ENCODE results near the gene ZG16.
A peak's percentile ranks its signal among the peaks of the same experiment; 100 is the strongest.

ZG16 gene

DNA sequence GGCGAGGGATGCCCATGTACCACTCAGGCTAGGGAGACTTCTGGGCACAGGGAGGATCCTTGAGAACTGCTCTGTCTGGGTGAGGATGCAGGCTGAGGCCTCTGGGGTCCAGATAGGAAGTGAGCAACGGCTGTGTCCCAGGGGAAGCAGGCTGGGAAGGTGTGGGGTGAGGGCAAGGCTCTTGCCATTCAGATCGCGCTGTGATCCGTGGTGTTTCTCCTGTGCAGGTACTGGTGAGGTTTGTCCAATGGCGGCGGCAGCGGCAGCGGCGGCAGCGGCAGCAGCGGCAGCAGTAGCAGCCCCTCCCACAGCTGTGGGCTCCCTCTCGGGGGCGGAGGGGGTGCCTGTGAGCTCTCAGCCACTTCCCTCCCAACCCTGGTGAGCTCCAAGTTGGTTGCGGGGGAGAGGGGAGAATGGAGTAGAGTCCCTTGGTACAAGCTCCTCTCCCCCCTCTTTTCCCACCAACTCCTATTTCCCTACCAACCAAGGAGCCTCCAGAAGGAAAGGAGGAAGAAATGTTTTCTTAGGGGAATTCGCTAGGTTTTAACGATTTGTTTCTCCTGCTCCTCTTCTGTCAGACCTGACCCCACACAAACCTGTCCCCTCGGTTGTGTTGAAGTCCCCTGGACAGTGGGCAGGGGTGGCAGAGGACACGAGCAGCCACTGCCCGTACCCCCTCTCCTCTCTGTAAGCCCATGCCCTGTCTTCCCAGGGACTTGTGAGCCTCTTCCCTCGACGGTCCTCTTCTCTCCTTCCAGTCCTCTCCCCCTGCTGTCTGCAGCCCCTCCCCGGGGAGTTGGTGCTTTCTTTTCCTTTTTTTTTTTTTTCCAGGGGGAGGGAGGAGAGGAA is 32.0 kb downstream of the ZG16 start:
- no peak for DNase-seq (ENCODE audit: low spot score)

DNA sequence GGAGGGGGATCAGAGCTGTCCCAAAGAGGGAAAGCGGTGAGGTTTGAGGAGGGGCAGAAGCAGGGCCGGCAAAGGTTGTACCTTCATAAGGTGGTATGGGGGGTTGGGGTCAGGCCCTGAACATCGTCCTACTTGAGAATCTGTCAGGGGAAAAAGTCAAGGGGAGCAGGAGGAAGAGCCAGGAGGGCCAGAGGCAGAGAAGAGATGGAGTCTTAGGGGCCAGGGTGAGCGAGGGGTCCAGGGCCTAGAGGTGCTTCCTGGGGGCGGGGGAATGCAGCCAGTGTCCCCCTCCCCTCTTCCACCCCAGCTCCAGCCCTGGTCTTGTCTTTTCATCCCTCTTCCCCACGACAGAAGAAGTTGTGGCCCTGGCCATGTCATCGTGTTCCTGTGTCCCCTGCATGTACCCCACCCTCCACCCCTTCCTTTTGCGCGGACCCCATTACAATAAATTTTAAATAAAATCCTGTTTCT is 32.7 kb downstream of the ZG16 start:
- no peak for DNase-seq (ENCODE audit: low spot score)

DNA sequence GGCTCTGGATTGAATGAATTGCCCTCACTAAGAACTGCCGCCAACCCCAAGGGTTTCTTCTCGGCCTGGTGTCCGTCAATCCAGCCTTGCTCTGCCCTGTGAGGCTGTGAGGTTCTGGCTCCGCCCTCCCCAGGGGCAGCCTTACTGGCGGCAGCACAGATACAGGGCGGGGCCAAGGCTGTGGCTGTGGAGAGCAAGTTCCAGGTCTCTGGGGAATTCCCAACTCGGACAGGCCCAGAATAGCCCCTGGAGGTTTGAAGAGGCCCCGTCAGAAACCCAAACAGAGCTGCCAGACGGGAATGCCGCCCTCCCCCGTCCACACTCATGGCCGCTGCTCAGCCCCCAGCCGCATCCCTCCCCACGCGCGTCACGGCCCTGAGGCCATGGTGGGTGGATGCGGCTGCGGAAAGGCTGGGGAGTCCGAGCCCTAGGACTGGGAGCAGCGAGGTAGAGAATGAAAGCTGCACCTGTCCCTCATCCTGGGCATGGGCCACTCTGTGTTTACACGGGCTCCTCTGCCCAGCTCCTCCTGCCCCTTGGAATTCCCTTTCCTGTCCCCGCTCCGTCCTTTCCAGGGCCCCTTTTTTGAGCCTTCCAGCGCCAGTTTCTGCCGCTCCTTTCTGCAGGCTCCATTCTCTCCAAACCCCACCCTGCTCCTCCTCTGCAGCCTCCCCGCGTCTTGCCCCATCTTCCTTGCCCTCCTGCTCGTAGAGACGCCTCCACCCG is 33.3 kb downstream of the ZG16 start:
- DNase-seq (ENCODE audit: low spot score) = peak; percentile 95

DNA sequence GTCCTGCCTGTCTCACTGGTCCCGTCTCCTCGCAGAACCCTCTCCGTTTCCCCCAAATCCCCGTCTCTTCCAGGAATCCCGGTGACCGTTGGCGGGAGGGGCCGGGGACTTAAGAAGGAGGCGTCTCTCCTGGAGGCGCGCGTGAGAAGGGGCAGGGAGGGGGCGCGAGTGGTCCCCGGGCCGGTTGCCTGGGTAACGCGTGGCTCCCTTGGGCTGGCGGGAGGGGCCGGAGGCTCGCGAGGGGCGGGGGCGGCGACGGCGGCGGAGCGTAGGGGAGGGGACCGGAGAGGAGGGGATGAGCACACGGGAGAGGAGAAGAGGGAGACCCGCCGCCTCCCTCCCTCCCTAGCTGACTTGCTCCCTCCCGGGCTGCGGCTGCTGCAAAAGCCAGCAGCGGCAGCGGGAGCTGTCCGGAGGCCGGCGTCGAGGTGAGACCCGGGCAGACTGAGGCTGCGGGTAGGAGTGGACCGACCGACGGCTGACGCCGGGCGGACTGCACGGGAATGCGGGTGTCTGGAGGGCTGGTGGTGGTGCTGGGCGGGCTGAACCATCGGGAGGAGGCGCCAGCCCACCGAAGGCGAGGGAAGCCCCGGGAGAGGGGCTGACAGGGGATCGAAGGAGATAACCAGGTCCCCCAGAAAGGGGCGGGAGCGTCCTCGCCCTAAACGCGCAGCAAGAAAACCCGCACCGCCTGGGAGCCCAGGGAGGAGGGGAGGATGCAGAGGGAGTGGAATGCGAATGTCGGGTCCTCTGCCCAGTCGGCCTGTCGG is 34.0 kb downstream of the ZG16 start, which contains the start of gene PRRT2:
Gene PRRT2, plus strand, starts transcription at position 298 of the 770 bp plus-strand sequence. CDS start 862 bp downstream, outside the sequence.
- no peak for DNase-seq (ENCODE audit: low spot score)

DNA sequence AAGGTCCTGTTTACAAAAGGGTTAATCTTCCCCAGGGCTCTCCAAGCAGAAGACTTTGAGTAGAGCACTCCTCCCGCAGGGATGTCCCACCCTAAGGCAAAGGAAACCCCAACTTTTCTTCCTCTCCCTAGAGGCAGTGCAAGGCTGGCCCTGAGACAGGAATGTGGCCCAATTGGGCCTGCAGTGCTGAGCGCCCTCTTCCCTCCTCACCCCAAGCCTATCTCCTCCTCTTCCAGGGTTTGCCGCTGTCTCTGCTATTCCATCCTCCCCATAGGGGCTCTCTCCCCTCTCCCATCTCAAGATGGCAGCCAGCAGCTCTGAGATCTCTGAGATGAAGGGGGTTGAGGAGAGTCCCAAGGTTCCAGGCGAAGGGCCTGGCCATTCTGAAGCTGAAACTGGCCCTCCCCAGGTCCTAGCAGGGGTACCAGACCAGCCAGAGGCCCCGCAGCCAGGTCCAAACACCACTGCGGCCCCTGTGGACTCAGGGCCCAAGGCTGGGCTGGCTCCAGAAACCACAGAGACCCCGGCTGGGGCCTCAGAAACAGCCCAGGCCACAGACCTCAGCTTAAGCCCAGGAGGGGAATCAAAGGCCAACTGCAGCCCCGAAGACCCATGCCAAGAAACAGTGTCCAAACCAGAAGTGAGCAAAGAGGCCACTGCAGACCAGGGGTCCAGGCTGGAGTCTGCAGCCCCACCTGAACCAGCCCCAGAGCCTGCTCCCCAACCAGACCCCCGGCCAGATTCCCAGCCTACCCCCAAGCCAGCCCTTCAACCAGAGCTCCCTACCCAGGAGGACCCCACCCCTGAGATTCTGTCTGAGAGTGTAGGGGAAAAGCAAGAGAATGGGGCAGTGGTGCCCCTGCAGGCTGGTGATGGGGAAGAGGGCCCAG is 34.9 kb downstream of the ZG16 start:
- DNase-seq (ENCODE audit: low spot score) = no peak

DNA sequence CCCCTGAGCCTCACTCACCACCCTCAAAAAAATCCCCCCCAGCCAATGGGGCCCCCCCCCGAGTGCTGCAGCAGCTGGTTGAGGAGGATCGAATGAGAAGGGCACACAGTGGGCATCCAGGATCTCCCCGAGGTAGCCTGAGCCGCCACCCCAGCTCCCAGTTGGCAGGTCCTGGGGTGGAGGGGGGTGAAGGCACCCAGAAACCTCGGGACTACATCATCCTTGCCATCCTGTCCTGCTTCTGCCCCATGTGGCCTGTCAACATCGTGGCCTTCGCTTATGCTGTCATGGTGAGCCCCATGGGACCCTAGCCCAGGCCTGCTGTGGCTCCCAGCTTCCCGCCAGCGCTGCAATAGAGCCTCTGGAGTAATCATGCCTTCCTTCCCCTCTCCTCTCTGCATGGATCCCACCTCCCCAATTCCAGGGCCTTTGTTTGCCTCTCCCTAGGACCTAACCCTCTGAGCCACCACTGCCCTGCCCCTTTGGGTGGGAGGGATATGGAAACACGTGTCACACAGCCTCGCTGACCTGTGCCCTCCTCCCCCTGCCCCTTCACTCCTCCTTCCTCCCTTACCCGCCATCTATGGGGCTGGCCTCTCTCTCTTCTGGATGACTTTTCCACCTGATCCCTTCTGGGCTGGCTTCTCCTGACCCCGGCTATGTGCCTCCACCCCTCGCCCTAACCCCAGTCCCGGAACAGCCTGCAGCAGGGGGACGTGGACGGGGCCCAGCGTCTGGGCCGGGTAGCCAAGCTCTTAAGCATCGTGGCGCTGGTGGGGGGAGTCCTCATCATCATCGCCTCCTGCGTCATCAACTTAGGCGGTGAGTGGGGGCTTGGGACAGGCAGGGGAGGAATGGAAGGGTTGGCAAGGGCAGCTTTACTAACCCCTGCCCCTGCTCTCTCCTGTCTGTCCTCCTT is 35.8 kb downstream of the ZG16 start:
- no peak for DNase-seq (ENCODE audit: low spot score)

DNA sequence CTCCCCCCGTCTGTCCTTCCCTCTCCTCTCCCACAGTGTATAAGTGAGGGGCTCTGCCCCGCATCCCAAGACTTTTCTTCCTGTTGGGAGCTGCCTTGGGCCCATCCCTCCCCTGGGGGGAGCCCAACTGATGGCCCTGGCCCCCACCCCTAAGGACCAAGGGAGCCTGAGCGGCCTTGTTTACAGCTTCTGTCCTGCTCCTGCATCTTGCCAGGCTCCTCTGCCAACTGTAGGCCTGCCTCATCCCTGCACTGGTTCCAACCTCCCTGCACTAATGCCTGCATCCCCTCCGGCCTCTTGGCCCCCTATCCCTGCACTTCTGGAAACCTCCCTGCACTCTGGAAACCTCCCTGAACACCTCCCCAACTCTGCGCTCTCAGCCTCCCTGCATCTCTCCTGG is 36.5 kb downstream of the ZG16 start:
- DNase-seq (ENCODE audit: low spot score) = no peak

DNA sequence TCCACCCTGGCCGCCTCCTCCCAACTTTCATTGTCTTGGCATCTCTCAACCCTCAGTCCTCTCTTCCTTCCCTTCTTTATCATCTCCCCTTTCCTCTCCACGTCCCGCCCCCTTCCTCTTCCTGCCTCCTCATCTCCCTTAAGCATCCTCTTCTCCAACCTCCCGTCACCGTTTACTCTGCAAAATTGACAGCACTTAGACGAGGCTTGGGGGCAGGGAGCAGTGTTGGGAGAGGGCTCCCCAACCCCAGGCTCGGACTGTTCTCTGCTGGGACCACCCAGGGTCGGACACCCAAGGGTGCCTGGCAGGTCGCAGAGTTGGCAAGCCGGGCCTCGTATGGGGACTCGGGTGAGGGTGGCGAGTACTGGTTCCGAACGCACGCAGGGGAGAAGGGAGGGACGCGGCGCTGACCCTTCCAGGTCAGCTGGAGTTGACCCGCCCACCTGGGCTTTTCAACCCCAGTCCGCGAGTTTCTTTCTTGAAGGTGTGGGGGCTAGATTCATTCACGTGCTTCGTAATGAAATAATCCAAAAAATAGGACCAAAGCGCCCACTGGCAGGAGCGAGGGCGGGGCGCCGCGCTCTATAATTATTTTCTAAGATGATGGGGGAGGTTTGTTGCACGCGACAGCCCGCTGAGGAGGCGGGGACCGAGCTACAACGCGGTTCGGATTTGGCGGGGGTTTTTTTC is 37.1 kb downstream of the ZG16 start:
- no peak for DNase-seq (ENCODE audit: low spot score)

DNA sequence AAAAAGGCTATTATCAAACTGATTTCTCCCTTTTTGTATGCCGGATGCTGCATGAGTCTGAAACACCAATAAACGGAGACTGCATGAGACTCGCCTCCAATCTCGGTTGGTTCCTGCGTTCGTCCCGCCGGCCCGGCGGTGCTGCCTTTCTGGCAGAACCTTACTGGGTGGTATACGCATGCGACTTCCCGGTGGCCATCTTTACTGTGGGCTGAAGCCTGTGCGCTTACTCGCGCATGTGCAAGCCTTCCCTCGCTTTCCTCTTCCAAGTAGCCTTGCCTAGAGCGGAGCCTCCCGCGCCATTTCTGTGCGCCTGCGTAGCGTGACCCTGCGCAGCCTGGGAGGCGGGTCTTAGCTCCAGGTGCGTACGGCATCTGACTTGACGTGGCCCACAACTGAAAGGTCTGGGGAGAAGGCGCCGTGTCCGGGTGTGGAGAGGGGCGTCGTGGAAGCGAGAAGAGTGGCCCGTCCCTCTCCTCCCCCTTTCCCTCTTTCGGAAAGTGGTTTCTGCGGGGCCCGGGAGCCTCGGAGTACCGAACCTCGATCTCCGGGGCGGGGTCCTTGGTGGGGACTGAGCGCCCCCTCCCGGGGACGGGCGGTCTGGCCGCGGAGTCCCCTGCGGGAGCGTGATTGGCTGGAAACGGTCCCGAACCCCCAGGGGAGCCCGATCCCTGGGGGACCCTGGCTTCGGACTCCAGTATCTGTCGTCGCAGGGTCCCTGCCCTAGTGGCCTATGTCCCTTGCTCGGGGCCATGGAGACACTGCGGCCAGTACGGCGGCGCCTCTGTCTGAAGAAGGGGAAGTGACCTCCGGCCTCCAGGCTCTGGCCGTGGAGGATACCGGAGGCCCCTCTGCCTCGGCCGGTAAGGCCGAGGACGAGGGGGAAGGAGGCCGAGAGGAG is 38.0 kb downstream of the ZG16 start, which contains the start of gene PAGR1:
Gene PAGR1, plus strand, starts transcription at position 360 of the 901 bp plus-strand sequence. Its CDS starts 374 bp downstream, at position 734.
- DNase-seq (ENCODE audit: low spot score) = peak; percentile 94

DNA sequence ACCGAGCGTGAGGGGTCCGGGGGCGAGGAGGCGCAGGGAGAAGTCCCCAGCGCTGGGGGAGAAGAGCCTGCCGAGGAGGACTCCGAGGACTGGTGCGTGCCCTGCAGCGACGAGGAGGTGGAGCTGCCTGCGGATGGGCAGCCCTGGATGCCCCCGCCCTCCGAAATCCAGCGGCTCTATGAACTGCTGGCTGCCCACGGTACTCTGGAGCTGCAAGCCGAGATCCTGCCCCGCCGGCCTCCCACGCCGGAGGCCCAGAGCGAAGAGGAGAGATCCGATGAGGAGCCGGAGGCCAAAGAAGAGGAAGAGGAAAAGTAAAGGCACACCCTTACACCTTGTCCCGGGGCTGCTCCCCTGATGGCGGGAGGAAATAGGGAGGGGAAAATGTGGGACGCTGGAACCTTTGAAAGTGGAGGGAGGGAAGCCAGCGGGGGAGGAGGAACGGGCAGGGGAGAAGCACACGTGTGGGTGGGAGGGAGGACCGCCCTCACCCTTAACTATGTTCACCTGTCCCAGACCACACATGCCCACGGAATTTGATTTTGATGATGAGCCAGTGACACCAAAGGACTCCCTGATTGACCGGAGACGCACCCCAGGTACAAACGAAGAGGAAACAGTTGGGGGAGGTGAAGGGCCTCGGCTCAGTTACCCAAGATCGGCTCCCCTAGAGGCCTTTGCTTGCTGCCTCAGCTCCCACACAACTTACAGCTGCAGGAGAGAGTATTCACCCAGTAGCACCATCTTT is 38.8 kb downstream of the ZG16 start:
- peak; percentile 65 for DNase-seq (ENCODE audit: low spot score)

DNA sequence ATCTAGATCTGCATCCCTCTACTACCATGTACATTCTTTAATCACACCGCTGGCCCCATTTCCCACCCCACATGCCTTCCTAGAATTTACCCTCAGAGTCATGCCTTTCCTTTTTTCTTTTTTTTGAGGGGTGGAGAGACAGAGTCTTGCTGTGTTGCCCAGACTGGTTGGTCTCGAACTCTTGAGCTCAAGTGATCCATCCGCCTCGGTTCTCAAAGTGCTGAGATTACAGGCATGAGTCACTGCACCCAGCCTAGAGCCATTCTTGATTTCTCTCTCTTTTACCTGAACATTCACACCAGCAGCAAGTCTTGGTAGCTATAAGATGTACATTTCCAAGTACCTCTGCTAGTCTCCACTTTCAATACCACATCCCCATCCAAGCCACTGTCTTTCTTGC is 40.0 kb downstream of the ZG16 start:
- no peak for DNase-seq (ENCODE audit: low spot score)

DNA sequence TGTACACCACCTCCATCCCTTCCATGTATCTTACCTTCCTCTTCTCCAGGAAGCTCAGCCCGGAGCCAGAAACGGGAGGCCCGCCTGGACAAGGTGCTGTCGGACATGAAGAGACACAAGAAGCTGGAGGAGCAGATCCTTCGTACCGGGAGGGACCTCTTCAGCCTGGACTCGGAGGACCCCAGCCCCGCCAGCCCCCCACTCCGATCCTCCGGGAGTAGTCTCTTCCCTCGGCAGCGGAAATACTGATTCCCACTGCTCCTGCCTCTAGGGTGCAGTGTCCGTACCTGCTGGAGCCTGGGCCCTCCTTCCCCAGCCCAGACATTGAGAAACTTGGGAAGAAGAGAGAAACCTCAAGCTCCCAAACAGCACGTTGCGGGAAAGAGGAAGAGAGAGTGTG is 41.5 kb downstream of the ZG16 start:
- DNase-seq (ENCODE audit: low spot score) = no peak

DNA sequence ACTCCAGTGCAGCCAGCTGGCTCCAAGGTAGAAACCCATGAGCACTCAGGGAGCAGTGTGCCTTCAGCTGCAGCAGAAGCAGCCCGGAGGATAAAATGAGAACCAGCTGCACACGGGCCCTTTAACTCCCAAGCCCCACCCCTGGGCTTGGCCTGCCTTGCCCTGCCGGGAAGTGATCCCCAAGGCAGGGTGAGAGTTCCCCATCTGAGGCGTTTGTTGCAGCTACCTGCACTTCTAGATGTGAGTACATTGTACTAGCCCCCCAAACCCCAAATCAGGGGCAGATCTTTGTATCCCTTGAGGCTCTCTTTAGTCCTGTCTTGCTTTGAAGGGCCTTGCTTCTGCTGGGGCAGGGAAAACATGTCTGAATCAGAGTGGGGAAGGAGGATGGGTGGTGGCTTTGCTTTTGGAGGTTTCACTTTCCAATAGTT is 42.2 kb downstream of the ZG16 start, which contains the start of gene MVP:
Gene MVP, plus strand, starts transcription at position 192 of the 431 bp plus-strand sequence. CDS start 10,088 bp downstream, outside the sequence.
- no peak for DNase-seq (ENCODE audit: low spot score)

DNA sequence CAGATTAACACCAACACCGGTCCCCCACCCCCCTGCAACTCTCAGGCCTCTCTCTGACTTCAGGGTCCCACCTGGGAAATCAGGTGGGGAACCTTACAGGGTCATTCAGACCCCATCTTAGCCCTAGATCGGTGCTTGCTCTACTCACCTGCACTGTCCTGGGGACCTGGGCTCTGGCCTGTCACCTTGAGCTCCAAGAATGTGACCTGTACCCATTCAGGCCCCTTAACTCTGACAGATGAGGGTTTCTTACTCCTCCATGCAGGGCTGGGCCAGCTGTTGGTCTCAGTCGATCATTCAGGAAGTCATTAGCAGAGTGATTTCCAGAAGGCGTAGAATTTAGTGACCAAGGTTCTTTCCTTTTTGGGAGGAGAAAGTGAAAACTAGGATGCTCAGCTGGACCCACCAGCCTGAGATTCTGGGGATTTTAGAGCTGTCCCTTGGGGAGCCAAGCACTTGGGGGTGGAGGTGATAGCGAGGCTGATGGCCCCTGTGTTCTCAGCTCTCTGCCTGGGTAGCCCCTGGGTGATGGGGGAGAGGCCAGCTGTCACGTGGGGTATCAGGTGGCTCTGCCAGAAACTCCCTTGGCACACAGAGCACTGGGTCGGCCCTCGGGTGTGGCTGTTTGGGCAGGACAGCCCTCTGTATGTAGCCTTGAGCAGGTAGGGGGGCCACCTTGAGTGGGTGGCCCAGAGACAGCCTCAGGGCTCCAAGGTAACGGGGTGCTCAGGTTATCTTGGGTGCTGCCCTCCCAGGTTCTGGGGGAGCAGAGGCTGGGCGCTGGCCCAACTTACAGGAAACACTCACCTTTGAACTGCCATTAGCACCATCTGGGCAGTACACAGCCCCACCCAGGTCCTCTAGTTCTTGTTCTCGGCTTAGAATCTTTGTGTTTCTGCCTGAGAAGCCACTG is 42.9 kb downstream of the ZG16 start:
- no peak for DNase-seq (ENCODE audit: low spot score)

DNA sequence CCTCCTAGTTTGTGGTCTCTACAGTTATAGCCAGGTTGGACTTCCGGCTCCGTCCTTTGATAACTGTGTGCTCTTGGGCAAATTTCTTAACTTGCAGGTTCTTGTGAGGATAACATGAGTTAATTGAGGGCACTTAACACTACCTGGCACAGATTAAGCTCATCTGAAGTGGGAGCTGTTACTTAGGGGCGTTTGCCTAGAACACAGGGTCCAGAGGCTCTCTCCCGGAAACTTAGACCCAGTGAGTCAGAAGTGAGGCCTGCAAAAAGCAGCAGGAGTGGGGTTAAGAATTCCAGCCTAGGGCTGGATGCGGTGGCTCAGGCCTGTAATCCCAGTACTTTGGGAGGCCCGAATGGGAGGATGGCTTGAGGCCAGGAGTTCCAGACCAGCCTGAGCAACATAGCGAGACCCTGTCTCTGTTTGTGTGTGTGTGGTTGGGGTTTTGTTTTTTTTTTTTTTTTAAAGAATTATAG is 43.6 kb downstream of the ZG16 start:
- DNase-seq (ENCODE audit: low spot score) = no peak

DNA sequence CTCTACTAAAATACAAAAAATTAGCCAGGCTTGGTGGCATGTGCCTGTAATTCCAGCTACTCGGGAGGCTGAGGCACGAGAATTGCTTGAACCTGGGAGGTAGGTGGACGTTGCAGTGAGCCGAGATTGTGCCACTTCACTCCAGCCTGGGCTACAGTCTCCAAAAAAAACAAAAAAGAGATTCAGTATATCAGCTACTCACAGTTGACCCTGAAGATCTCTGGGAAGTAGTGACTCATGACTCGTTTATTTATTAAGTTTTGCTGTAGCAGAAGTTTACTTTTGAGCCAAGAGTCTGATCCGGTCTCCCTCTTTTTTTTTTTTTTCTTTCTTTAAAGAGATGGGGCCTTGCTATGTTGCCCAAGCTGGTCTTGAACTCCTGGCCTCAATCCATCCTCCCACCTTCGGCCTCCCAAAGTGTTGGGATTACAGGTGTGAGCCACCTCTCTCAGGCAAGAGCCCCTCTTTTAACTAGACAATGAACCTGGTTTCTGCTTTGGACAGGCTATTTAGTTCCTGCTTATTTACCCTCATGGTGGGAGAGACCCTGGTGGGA is 46.6 kb downstream of the ZG16 start:
- DNase-seq (ENCODE audit: low spot score) = no peak
